Activated B cell treated with CpG ODN at 0.5 μM for 24 hours (primary cell): ENCODE data around the gene MVD. TPM values are rescaled to one million over a fixed set of nuclear protein-coding genes. Genes with fewer than 3 reads are reported as not detected.

Experiments
- ATAC-seq: fragments of 200-7000 bp; cut with Tn5 transposase; one replicate; pipeline ENCODE4 v1.10.0; 2021; ENCODE audit warnings: low read depth, mild to moderate bottlenecking, moderate library complexity
- CTCF ChIA-PET: fragments of 350-600 bp; sonication (Branson Sonifier 250); formaldehyde crosslinking; loops from one replicate; lab custom pipeline; 2021; ENCODE audit warnings: antibody characterized with exemption; lab: Charles Lee
- POLR2A ChIA-PET: fragments of 350-600 bp; sonication (Branson Sonifier 250); formaldehyde crosslinking; loops from one replicate; lab custom pipeline; 2021; ENCODE audit warnings: antibody characterized with exemption; lab: Charles Lee
- DNase-seq: peaks from one replicate; pipeline ENCODE4 v3.0.0; 2022
- H3K27ac Mint-ChIP-seq: one replicate; pipeline ENCODE4 v1.8.0; 2020; ENCODE audit warnings: mixed read lengths
- H3K27me3 Mint-ChIP-seq: one replicate; pipeline ENCODE4 v1.8.0; 2021; ENCODE audit warnings: mixed read lengths
- H3K36me3 Mint-ChIP-seq: one replicate; pipeline ENCODE4 v1.8.0; 2021; ENCODE audit warnings: low read depth, mixed read lengths
- H3K4me1 Mint-ChIP-seq: one replicate; pipeline ENCODE4 v1.8.0; 2021; ENCODE audit warnings: mixed read lengths
- H3K4me3 Mint-ChIP-seq: one replicate; pipeline ENCODE4 v1.8.0; 2020; ENCODE audit warnings: mild to moderate bottlenecking, mixed read lengths
- H3K9me3 Mint-ChIP-seq: one replicate; pipeline ENCODE4 v1.8.0; 2020; ENCODE audit warnings: mixed read lengths
- CTCF ChIP-seq: fragments of 200-600 bp; IDR thresholded peaks from one replicate; pipeline ENCODE4 v1.8.0; 2022; ENCODE audit warnings: antibody characterized with exemption, mild to moderate bottlenecking
- intact Hi-C: fragments of 100-400 bp; cut with micrococcal nuclease; formaldehyde crosslinking; loops from one replicate; pipeline ENCODE4 v1.15.1; 2024
- total RNA-seq: library from RNA; stranded (reverse); gene quantifications from 2 replicates; pipeline ENCODE4 v1.2.3, GENCODE V29; 2022

MVD gene
- total RNA-seq, 1 donor from 2014 or later: 140 TPM

GRCh38 chr16:88605186-88606147 lies 57.4 kb downstream of the MVD start:
- Mint-ChIP-seq H3K4me3 (no peak overlapping the region), H3K9me3 (no peaks in the 10 kb centered on the region), H3K36me3 (peaks cover 71% of the 10 kb centered on the region), H3K27ac (no peak overlapping the region), H3K4me1 (peaks cover 18% of the 10 kb centered on the region), H3K27me3 (no peaks in the 10 kb centered on the region)
- CTCF ChIA-PET: no interaction called here
- TF ChIP-seq CTCF: no peak
- DNase-seq: no peak
- ATAC-seq: no peak
- POLR2A ChIA-PET: no interaction called here
- intact Hi-C loops: no loop called here

- ATAC-seq: no peak
Observed at GRCh38 chr16:88602091-88602490, 60.8 kb downstream of the MVD start.

More at GRCh38 chr16:88602091-88602490, 60.8 kb downstream of the MVD start:
- ChIA-PET CTCF (no interaction called here), POLR2A (interaction anchor here (1.0 to 1.2 kb wide), 2 partner anchors 32 to 84 kb away, joined by 3 to 5 read pairs; partner anchors contain the start of gene SNAI3)
- DNase-seq: no peak
- H3K4me1 Mint-ChIP-seq: peaks cover under 1% of the 10 kb centered on the region
- intact Hi-C loops: no loop called here
- TF ChIP-seq CTCF: no peak
- H3K36me3 Mint-ChIP-seq: peaks cover 70% of the 10 kb centered on the region
- H3K4me3 Mint-ChIP-seq: no peak overlapping the region
- no peaks in the 10 kb centered on the region for H3K27me3 Mint-ChIP-seq
- H3K9me3 Mint-ChIP-seq: no peaks in the 10 kb centered on the region
- H3K27ac Mint-ChIP-seq: no peak overlapping the region

Other genes starting within 250 kb of the MVD start
- gene ZFPM1, start 209.8 kb downstream of the MVD start, total RNA-seq: 27.3 and 35.0 TPM in 2 replicates
- gene ZC3H18, start 92.7 kb downstream of the MVD start, total RNA-seq: 61.7 and 74.2 TPM in 2 replicates
- gene IL17C, start 24.5 kb downstream of the MVD start, total RNA-seq: 0.34 and 0.69 TPM in 2 replicates
- gene CYBA, start 12.0 kb downstream of the MVD start, total RNA-seq: 432 and 456 TPM in 2 replicates
- gene SNAI3, start 23.4 kb upstream of the MVD start, total RNA-seq: 1.5 and 2.7 TPM in 2 replicates
- gene RNF166, start 43.3 kb upstream of the MVD start, total RNA-seq: 31.0 and 45.3 TPM in 2 replicates
- 28.8 and 36.7 TPM in 2 replicates for gene CTU2, start 43.4 kb upstream of the MVD start, total RNA-seq
- 75.2 and 85.9 TPM in 2 replicates for gene PIEZO1, start 122.1 kb upstream of the MVD start, total RNA-seq
- 4.3 and 5.5 TPM in 2 replicates for gene CDT1, start 140.7 kb upstream of the MVD start, total RNA-seq
- gene APRT, start 148.8 kb upstream of the MVD start, total RNA-seq: 198 and 209 TPM in 2 replicates
- gene GALNS, start 193.9 kb upstream of the MVD start, total RNA-seq: 39.9 and 48.3 TPM in 2 replicates
- 38.7 and 54.8 TPM in 2 replicates for gene TRAPPC2L, start 194.0 kb upstream of the MVD start, total RNA-seq
- 0.44 and 0.67 TPM in 2 replicates for gene PABPN1L, start 203.6 kb upstream of the MVD start, total RNA-seq